Fibroblast of skin of scalp (primary cell): ENCODE results near the gene RPS6KL1.

Experiments
- DNase-seq: peaks from one replicate; pipeline ENCODE4 v3.0.0-alpha.2; 2013

Gene RPS6KL1

GRCh38 chr14:74951443-74952179 lies 28.6 kb upstream of the RPS6KL1 start:
- DNase-seq, result no peak

- no peak for DNase-seq
Measured at GRCh38 chr14:74950795-74951442, 27.9 kb upstream of the RPS6KL1 start.

GRCh38 chr14:74949859-74950573 lies 27.0 kb upstream of the RPS6KL1 start:
- no peak for DNase-seq

- no peak for DNase-seq
Measured at GRCh38 chr14:74949191-74949601, 26.1 kb upstream of the RPS6KL1 start.

- DNase-seq, result peak; percentile 36
Measured at GRCh38 chr14:74948228-74949175, 25.4 kb upstream of the RPS6KL1 start.

GRCh38 chr14:74947353-74948227 lies 24.5 kb upstream of the RPS6KL1 start:
- no peak for DNase-seq

GRCh38 chr14:74946659-74947281 lies 23.7 kb upstream of the RPS6KL1 start:
- DNase-seq, result no peak

GRCh38 chr14:74945852-74946658 lies 23.0 kb upstream of the RPS6KL1 start:
- DNase-seq, result peak; percentile 68

- peak; percentile 47 for DNase-seq
Measured at GRCh38 chr14:74945261-74945851, 22.3 kb upstream of the RPS6KL1 start.

- DNase-seq, result no peak
Measured at GRCh38 chr14:74942608-74943007, 19.5 kb upstream of the RPS6KL1 start.

- DNase-seq, result no peak
Measured at GRCh38 chr14:74942181-74942580, 19.1 kb upstream of the RPS6KL1 start.

GRCh38 chr14:74941676-74942097 lies 18.6 kb upstream of the RPS6KL1 start:
- DNase-seq, result peak; percentile 52

GRCh38 chr14:74940956-74941565 lies 18.0 kb upstream of the RPS6KL1 start:
- DNase-seq, result no peak

GRCh38 chr14:74938531-74939495 lies 15.8 kb upstream of the RPS6KL1 start:
- no peak for DNase-seq

GRCh38 chr14:74937171-74937570 lies 14.1 kb upstream of the RPS6KL1 start:
- no peak for DNase-seq

- no peak for DNase-seq
Measured at GRCh38 chr14:74936731-74937130, 13.7 kb upstream of the RPS6KL1 start.

- no peak for DNase-seq
Measured at GRCh38 chr14:74936151-74936550, 13.1 kb upstream of the RPS6KL1 start.

- no peak for DNase-seq
Measured at GRCh38 chr14:74935360-74935680, 12.3 kb upstream of the RPS6KL1 start.
